Measurements from ENCODE around the gene NFYC. TPM values are rescaled to one million over a fixed set of nuclear protein-coding genes. Genes with fewer than 3 reads are reported as not detected.

The NFYC gene
- total RNA-seq, 1 experiment from 2014 or later: 83.0 TPM

DNA sequence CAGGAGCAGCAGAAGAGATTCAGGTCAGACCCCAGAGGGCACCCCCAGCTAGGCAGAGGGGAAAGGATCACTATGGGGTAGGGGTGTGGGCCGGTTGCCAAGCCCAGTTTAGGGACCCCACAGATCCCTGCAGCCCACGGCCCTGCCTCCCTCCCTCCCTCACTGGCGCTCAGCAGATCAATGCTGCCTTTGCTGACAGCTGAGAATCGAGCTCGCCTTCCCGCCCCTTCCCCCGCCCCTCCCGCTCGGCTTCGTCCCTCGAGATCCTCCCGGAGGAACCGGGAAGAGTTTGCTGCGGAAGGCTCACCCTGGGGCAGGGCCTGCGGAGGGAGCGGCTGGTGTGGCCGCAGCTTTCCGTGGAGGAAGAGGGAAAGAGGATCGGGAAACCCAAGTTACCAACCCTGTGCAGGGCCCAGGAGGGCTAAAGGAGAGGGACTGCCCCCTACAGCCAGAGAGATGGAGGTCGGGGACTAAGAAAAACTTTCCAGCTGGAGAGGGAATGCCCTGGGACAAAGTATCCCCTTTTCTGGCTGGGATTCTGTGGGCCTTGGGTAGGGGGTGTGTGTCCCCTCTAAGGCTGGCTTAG, 91.0 kb downstream of the NFYC start:
- Histone ChIP-seq H3K4me3 (ENCODE audit: low read depth, low read length, poor library complexity, severe bottlenecking) (no peak overlapping the region), H3K4me1 (ENCODE audit: insufficient read depth, low read length, poor library complexity, severe bottlenecking) (peaks cover 12% of the 10 kb centered on the region), H3K27ac (ENCODE audit: low read depth, low read length, poor library complexity, severe bottlenecking) (no peak overlapping the region), H3K9me3 (ENCODE audit: low read depth, low read length, poor library complexity, severe bottlenecking) (peaks cover under 1% of the 10 kb centered on the region), H3K27me3 (replicated peaks; ENCODE audit: insufficient read depth, low read depth, low read length, poor library complexity) (no peaks in the 10 kb centered on the region), H3K36me3 (ENCODE audit: insufficient read depth, low read length, poor library complexity, severe bottlenecking) (no peaks in the 10 kb centered on the region)
- TF ChIP-seq, protein P1, sequence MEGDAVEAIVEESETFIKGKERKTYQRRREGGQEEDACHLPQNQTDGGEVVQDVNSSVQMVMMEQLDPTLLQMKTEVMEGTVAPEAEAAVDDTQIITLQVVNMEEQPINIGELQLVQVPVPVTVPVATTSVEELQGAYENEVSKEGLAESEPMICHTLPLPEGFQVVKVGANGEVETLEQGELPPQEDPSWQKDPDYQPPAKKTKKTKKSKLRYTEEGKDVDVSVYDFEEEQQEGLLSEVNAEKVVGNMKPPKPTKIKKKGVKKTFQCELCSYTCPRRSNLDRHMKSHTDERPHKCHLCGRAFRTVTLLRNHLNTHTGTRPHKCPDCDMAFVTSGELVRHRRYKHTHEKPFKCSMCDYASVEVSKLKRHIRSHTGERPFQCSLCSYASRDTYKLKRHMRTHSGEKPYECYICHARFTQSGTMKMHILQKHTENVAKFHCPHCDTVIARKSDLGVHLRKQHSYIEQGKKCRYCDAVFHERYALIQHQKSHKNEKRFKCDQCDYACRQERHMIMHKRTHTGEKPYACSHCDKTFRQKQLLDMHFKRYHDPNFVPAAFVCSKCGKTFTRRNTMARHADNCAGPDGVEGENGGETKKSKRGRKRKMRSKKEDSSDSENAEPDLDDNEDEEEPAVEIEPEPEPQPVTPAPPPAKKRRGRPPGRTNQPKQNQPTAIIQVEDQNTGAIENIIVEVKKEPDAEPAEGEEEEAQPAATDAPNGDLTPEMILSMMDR (conservative IDR thresholded peaks at IDR 0.05; ENCODE audit: low read depth, low read length): no peak
- TF ChIP-seq EZH2 (IDR thresholded peaks at IDR 0.05; ENCODE audit: borderline replicate concordance, low read depth, low read length, poor library complexity, severe bottlenecking): no peak
- ChIA-PET POLR2A (ENCODE audit: low non-redundant PET) (interaction anchor here (0.6 kb wide), 2 partner anchors 10 to 167 kb away, joined by 5 to 7 read pairs; no protein-coding TSS in a partner anchor), CTCF (no interaction called here)
- DNase-seq (ENCODE audit: low spot score): no peak
- no TSS peak for BruUV-seq (replicated peaks)
- intact Hi-C loops (cut with micrococcal nuclease; ENCODE audit: unreplicated experiment): no loop called here

DNA sequence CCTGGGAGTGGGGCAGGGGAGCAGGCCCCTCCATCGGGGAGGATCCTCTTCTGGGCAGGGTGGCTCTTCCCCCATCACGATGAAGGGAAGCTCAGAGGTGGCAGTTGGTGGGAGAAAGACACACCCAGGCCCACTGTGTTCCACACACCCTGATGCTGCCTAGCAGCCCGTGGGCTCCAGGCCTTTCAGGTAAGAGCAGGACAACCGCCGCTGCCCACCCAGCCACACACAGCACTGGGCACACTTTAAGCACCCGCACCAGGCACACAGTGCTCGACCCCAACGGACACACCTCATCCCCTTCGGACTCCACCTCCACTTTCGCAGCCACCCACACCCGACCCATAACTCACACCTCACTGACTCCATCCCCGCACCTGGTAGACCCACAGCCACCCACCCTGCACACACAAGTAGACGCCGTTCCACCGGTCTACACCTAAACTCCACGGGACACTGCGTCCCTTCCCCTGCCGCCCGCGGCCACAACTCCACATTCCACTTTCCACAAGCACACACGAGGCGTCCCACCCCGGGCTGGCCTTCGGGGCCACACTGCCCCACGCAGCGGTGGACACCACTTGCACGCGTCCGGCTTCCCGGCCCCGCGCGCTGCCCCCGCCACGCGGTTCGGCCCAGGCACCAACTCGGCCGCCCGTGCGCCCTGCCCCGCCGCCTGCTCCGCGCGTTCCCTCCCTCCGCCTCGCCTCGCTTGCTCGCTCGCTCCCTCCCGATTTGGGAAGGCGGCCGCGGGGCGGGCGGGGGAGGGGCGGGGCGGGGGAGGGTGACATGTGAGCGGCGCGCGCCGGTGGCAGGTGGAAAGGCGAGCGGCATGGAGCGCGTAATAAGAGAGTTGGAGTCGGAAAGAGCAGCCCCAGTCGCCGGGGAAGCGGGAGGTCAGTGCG, 91.7 kb downstream of the NFYC start, which contains the start of gene KCNQ4:
Gene KCNQ4 (plus strand): TSS at position 787 of the 905 bp plus-strand sequence. CDS start 307 bp downstream, outside the sequence.
- POLR2A ChIA-PET (ENCODE audit: low non-redundant PET): interaction anchor here (0.6 kb wide), 1 partner anchor 166 kb away, joined by 5 read pairs; no protein-coding TSS in a partner anchor
- no peaks in the 10 kb centered on the region for H3K36me3 ChIP-seq (ENCODE audit: insufficient read depth, low read length, poor library complexity, severe bottlenecking)
- H3K27ac ChIP-seq (ENCODE audit: low read depth, low read length, poor library complexity, severe bottlenecking): no peak within 1 kb of the TSS
- TF ChIP-seq, protein P1 (conservative IDR thresholded peaks at IDR 0.05; ENCODE audit: low read depth, low read length): no peak
- no peak for TF ChIP-seq EZH2 (IDR thresholded peaks at IDR 0.05; ENCODE audit: borderline replicate concordance, low read depth, low read length, poor library complexity, severe bottlenecking)
- H3K9me3 ChIP-seq (ENCODE audit: low read depth, low read length, poor library complexity, severe bottlenecking): no peaks in the 10 kb centered on the region
- DNase-seq (ENCODE audit: low spot score): peak; percentile 62
- peaks cover 12% of the 10 kb centered on the region for H3K4me1 ChIP-seq (ENCODE audit: insufficient read depth, low read length, poor library complexity, severe bottlenecking)
- CTCF ChIA-PET: no interaction called here
- intact Hi-C loops (cut with micrococcal nuclease; ENCODE audit: unreplicated experiment): no loop called here
- peak within 1 kb of the TSS; percentile 43 for H3K4me3 ChIP-seq (ENCODE audit: low read depth, low read length, poor library complexity, severe bottlenecking)
- H3K27me3 ChIP-seq (replicated peaks; ENCODE audit: insufficient read depth, low read depth, low read length, poor library complexity): no peaks in the 10 kb centered on the region
- BruUV-seq (replicated peaks): no TSS peak

DNA sequence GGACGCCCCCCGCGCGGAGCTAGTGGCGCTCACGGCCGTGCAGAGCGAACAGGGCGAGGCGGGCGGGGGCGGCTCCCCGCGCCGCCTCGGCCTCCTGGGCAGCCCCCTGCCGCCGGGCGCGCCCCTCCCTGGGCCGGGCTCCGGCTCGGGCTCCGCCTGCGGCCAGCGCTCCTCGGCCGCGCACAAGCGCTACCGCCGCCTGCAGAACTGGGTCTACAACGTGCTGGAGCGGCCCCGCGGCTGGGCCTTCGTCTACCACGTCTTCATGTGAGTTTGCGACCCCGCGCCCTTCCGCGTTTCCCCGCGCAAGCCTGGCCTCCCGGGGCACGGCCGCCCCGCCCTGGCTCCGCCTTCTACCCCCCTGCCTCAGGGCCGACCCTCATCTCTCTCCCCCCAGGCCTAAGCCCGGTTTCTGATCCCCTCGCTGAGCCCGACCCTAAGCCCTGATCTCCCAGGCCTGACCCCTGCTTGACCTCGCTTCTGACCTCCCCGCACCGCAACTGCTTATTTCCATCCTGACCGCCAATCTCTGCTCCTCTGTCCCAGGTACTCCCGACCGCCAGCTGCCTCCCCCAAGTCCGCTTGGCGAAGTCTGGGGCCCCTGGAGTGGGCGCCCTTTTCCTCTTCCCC, 92.8 kb downstream of the NFYC start:
- intact Hi-C loops (cut with micrococcal nuclease; ENCODE audit: unreplicated experiment): no loop called here
- no peak for DNase-seq (ENCODE audit: low spot score)
- ChIA-PET POLR2A (ENCODE audit: low non-redundant PET) (no interaction called here), CTCF (no interaction called here)
- Histone ChIP-seq H3K4me1 (ENCODE audit: insufficient read depth, low read length, poor library complexity, severe bottlenecking) (peaks cover 12% of the 10 kb centered on the region), H3K27me3 (replicated peaks; ENCODE audit: insufficient read depth, low read depth, low read length, poor library complexity) (no peaks in the 10 kb centered on the region), H3K9me3 (ENCODE audit: low read depth, low read length, poor library complexity, severe bottlenecking) (no peaks in the 10 kb centered on the region), H3K4me3 (ENCODE audit: low read depth, low read length, poor library complexity, severe bottlenecking) (peak overlapping the region; percentile 12), H3K36me3 (ENCODE audit: insufficient read depth, low read length, poor library complexity, severe bottlenecking) (no peaks in the 10 kb centered on the region), H3K27ac (ENCODE audit: low read depth, low read length, poor library complexity, severe bottlenecking) (no peak overlapping the region)
- no TSS peak for BruUV-seq (replicated peaks)
- no peak for TF ChIP-seq EZH2 (IDR thresholded peaks at IDR 0.05; ENCODE audit: borderline replicate concordance, low read depth, low read length, poor library complexity, severe bottlenecking)
- TF ChIP-seq, protein P1 (conservative IDR thresholded peaks at IDR 0.05; ENCODE audit: low read depth, low read length): no peak
